IPS DF 6.9 (cell line): ENCODE results near the gene NSMCE3.

Experiments
- DNase-seq: peaks from one replicate; pipeline ENCODE4 v3.0.0-alpha.2; 2013; ENCODE audit warnings: low read depth, low spot score
- H3K27ac ChIP-seq: one replicate; pipeline ENCODE4 v1.5.1; 2013; ENCODE audit warnings: low read length, control low read depth
- H3K27me3 ChIP-seq: 2 replicates; pipeline ENCODE4 v1.6.1; 2013; ENCODE audit warnings: mild to moderate bottlenecking, low read length; ENCODE audit not compliant: control insufficient read depth, insufficient read depth
- H3K36me3 ChIP-seq: 2 replicates; pipeline ENCODE4 v1.6.1; 2013; ENCODE audit warnings: low read length; ENCODE audit not compliant: control insufficient read depth, insufficient read depth
- H3K4me1 ChIP-seq: 2 replicates; pipeline ENCODE4 v1.6.1; 2013; ENCODE audit warnings: low read length; ENCODE audit not compliant: control insufficient read depth, insufficient read depth
- H3K4me3 ChIP-seq: 2 replicates; pipeline ENCODE4 v1.5.1; 2013; ENCODE audit warnings: mild to moderate bottlenecking, low read length
- H3K9me3 ChIP-seq: 2 replicates; pipeline ENCODE4 v1.6.1; 2013; ENCODE audit warnings: low read length, inconsistent platforms; ENCODE audit not compliant: control insufficient read depth, insufficient read depth
- WGBS: extraction: QIAGEN DNeasy Blood & Tissue Kit; methylation state at CpG from one replicate; pipeline ENCODE4 v1.1.7; 2013; ENCODE audit warnings: mixed read lengths, missing lambda C conversion rate; ENCODE audit not compliant: insufficient read length, insufficient coverage; 5-methylcytosine and 5-hydroxymethylcytosine counted together

The NSMCE3 gene

DNA sequence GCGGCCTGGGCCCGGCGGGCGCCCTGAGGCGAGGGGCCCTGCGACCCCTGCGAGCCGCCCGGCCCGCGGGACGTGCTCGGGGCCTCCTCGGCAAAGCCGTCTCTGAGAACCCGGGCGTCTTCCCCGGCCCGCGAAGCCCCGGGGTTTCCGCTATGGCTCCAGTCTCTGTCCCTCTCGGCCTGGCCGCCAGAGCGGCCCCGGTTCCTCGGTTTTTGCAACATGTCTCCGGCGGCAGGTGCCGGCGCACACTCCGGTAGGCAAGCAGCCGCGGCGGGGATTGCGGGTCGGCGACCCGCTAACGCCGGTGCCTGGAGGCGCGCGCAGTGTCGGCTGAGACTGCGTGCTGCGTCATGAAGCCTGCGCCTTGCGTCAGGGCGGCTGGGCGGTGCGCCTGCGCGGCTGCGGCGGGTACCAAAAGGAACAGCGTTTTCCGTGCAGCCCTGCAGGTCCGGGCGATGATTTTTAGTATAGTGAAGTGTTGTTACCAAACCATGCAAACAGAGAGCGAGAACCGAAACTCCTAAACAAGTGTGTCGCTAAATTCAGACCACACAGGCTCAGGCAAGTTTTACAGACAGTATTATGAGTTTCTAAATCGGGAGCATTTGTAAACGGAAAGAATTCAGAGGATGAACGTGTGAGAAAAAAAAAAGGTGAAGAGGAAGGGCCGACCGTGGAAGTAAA is at the start of gene NSMCE3:
Gene NSMCE3, minus strand, starts transcription at position 338 of the 684 bp plus-strand sequence. Its CDS starts 117 bp downstream, at position 221.
- no peaks in the 10 kb centered on the region; the same call in 1 of the 2 replicates for H3K4me1 ChIP-seq
- H3K27me3 ChIP-seq = no peaks in the 10 kb centered on the region
- no peak within 1 kb of the TSS for H3K27ac ChIP-seq
- no peaks in the 10 kb centered on the region for H3K36me3 ChIP-seq
- peak; percentile 67 for DNase-seq
- H3K4me3 ChIP-seq = peak within 1 kb of the TSS; percentile 80
- no CpG with 5 or more reads among the region's 68 CpGs for WGBS
- no peaks in the 10 kb centered on the region for H3K9me3 ChIP-seq

DNA sequence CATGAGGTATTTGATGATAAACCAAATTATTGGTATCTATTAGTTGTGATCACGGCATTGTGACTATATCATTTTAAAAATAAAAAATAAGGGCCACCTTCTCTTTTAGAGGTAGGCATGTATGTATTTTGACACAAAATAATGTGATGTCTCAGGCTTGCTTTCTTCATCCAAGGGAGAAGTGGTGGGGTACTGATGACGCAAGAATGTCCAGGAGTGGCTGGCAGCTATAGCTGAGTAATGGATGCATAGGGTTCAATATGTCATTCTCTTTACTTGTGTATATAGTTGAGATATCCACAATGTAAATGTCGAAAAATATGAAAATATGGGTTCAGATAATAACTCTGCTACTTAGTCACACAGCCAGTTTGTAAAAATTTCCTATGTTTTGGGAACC is 46.8 kb upstream of the NSMCE3 start:
- H3K4me3 ChIP-seq = no peak overlapping the region
- no peak overlapping the region for H3K27ac ChIP-seq
- H3K9me3 ChIP-seq = no peaks in the 10 kb centered on the region
- WGBS = no CpG with 5 or more reads among the region's 3 CpGs
- H3K4me1 ChIP-seq = peaks cover 3% of the 10 kb centered on the region; the same call in 1 of the 2 replicates
- H3K36me3 ChIP-seq = no peaks in the 10 kb centered on the region
- DNase-seq = no peak
- H3K27me3 ChIP-seq = no peaks in the 10 kb centered on the region

DNA sequence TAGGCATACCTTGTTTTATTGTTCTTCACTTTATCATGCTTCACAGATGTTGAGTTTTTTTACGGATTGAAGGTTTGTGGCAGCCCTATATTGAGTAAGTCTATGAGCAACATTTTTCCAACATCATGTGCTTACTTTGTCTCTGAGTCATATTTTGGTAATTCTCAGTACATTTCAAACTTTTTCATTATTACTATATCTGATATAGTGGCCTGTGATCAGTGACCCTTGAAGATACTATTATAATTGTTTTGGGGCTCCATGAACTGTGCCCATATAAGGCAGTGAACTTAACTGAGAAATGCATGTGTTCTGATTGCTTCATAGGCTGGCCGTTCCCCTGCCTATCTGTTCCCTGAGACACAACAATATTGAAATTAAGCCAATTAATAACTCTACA is 42.8 kb upstream of the NSMCE3 start:
- H3K27ac ChIP-seq = no peak overlapping the region
- H3K9me3 ChIP-seq = no peaks in the 10 kb centered on the region
- H3K4me1 ChIP-seq = no peaks in the 10 kb centered on the region
- no peak overlapping the region for H3K4me3 ChIP-seq
- DNase-seq = no peak
- no peaks in the 10 kb centered on the region for H3K27me3 ChIP-seq
- H3K36me3 ChIP-seq = no peaks in the 10 kb centered on the region
- no CpG with 5 or more reads among the region's 2 CpGs for WGBS

DNA sequence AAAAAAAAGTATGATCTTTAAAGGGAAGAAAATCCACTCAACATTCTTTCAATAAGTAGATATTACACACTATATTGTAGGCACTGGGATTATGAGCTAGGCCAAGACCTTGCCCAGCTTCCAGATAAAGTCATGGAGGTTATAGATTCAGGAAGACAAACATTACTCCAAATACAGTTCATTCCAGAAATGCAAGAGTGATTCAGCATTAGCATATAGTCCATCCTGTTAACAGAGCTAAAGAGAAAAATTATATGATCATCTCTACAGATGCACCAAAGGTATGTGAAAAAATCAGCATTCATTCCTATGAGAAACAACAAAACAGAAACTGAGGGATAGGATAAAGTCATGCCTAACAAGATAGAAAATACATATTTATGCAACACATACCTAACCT is 42.1 kb upstream of the NSMCE3 start:
- H3K9me3 ChIP-seq = no peaks in the 10 kb centered on the region
- no peaks in the 10 kb centered on the region for H3K27me3 ChIP-seq
- no peak overlapping the region for H3K4me3 ChIP-seq
- no peak for DNase-seq
- no peaks in the 10 kb centered on the region for H3K36me3 ChIP-seq
- H3K27ac ChIP-seq = no peak overlapping the region
- H3K4me1 ChIP-seq = no peaks in the 10 kb centered on the region

DNA sequence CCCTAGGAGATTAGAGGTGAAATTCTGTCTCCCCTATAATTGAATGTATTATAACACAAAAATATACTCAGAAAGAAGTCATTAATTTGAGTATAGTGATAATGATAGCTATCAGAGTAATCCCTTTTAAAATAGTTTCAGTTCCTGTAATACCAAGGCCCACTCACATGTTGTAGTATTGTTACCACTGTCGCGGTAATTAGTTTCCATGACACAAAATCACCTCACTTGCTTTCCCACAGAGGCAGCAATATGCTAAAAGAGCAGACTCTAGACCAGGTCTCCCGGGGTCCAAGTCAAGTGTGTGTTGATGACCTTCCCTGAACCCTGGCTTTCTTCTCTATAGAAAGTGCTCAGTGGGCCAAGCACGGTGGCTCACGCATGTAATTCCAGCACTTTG is 39.5 kb upstream of the NSMCE3 start:
- H3K27me3 ChIP-seq = no peaks in the 10 kb centered on the region
- no CpG with 5 or more reads among the region's 5 CpGs for WGBS
- no peak overlapping the region for H3K4me3 ChIP-seq
- H3K36me3 ChIP-seq = no peaks in the 10 kb centered on the region
- H3K27ac ChIP-seq = no peak overlapping the region
- no peak for DNase-seq
- H3K9me3 ChIP-seq = no peaks in the 10 kb centered on the region
- H3K4me1 ChIP-seq = no peaks in the 10 kb centered on the region

DNA sequence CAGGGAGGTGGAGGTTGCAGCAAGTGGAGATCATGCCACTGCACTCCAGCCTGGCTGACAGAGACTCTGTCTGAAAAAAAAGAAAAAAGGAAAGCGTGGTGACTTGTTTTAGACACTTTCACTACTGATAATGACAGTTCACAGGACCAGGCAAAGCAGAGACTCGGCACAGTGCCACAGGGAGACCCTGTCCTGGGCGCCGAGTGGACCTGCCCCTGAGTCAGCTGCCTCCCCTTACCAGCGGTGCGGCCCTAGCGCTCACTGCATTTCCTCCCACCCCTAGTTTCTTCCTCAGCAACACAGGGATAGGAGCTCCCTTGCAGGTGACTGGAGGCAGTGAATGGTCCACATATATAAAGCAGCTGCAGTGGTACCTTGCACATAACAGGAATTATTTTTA is 38.7 kb upstream of the NSMCE3 start:
- H3K9me3 ChIP-seq = no peaks in the 10 kb centered on the region
- H3K27ac ChIP-seq = no peak overlapping the region
- H3K27me3 ChIP-seq = no peaks in the 10 kb centered on the region
- DNase-seq = no peak
- no peaks in the 10 kb centered on the region for H3K4me1 ChIP-seq
- no peaks in the 10 kb centered on the region for H3K36me3 ChIP-seq
- no CpG with 5 or more reads among the region's 7 CpGs for WGBS
- H3K4me3 ChIP-seq = no peak overlapping the region

DNA sequence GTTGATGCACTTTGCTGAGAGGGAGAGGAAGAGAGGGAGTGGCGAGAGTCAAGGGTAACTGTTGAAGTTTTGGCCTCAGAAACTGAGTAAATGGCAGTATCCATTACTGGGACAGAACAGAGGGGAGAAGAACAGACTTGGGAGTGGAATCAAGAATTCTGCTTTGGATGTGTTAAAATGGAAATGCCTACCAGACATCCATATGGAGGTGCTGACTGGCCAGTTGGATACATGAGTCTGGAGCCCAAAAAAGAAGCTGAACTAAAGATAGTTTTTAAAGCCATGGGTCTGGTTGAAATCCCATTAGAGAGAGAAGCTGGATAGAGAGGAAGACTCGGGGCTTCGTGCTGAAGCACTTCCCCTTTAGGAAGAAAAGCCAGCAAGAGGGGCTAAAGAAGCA is 35.9 kb upstream of the NSMCE3 start:
- Histone ChIP-seq H3K27ac (no peak overlapping the region), H3K27me3 (no peaks in the 10 kb centered on the region), H3K9me3 (no peaks in the 10 kb centered on the region), H3K4me1 (no peaks in the 10 kb centered on the region), H3K36me3 (no peaks in the 10 kb centered on the region), H3K4me3 (no peak overlapping the region)
- DNase-seq = no peak
- no CpG with 5 or more reads among the region's 3 CpGs for WGBS

DNA sequence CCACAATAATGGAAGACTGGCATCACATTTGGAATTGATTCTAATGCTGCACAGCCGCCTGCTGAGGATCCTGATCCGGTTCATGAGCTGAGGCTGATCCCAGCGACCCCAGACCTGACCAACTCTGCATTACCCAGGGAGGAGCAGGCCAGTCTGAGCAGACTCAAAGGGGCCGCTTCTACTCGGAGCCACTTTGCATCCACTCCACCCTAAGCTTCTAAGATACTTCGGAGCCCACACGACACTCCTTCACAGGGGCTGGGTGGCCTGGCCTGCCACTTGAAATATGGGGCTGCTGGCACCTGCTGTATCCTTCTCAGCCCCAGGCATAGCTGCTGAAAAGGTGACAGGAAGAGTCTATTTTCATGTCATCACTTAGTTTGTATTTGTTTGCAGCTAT is 33.2 kb upstream of the NSMCE3 start:
- no peaks in the 10 kb centered on the region for H3K4me1 ChIP-seq
- H3K9me3 ChIP-seq = no peaks in the 10 kb centered on the region
- no peaks in the 10 kb centered on the region for H3K27me3 ChIP-seq
- H3K27ac ChIP-seq = no peak overlapping the region
- H3K36me3 ChIP-seq = no peaks in the 10 kb centered on the region
- no CpG with 5 or more reads among the region's 7 CpGs for WGBS
- H3K4me3 ChIP-seq = no peak overlapping the region
- DNase-seq = no peak

DNA sequence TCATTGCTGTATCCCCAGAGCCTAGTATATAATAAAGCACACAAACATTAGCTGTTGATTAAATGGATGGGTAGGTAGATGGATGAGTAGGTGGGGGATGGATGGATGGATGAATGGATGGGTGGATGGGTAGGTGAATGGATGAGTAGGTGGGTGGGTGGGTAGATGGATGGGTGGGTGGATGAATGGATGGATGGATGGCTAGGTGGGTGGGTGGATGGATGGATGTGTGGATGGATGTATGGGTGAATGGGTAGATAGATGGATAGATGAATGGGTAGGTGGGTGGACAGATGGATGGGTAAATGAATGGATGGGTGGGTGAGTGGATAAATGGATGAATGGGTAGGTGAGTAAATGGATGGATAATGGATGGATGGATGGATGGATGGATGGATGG is 30.2 kb upstream of the NSMCE3 start:
- Histone ChIP-seq H3K27ac (no peak overlapping the region), H3K4me3 (no peak overlapping the region), H3K36me3 (no peaks in the 10 kb centered on the region), H3K27me3 (no peaks in the 10 kb centered on the region), H3K4me1 (no peaks in the 10 kb centered on the region), H3K9me3 (no peaks in the 10 kb centered on the region)
- no peak for DNase-seq

DNA sequence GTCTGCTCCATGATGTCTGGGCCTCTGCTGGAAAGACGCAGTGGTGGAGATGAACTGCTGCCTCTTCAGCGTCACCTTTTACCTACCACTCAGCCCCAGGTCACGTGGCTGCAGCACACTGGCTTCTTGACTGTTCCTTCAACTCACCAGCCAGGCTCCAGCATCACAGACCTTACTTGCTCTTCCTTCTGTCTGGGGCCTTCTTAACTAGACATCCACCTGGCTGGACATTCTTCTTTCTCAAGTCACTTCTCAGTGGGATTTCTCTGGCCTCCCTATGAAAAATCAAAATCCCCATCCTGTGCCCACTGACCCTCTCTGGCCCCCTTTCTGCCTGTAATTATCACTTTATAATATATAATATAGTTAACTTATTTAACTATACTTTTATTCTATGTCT is 29.7 kb upstream of the NSMCE3 start:
- Histone ChIP-seq H3K27me3 (no peaks in the 10 kb centered on the region), H3K4me3 (no peak overlapping the region), H3K36me3 (no peaks in the 10 kb centered on the region), H3K4me1 (no peaks in the 10 kb centered on the region), H3K27ac (no peak overlapping the region), H3K9me3 (no peaks in the 10 kb centered on the region)
- no CpG with 5 or more reads among the region's 3 CpGs for WGBS
- DNase-seq = no peak

DNA sequence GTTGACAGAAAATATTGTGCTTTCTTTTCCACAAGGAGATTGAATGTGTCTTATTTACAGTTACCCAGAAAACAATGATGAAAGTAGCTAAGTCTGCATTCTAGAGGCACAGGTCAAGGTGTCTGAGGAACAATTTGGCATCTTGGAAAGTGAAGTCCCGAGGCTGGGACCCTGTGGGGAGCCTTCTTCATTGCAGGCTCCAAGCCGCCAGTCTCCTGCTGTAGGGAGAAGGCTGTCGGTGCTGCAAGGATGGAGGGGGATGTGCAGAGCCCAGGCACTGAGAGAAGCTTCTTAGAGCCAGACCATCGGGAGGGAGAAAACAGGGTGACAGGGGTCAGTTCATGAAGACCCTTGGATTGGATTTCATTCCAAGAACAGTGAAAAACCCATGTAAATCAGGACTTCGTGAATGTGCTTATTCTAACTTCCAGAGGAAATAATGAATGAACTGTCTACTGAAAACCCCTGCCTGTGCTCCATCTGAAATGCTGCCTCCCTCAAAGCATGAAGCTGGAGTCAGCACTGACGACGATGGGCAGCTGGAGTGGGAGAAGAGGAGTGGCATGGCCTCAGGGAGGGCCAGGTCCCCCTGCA is 25.2 kb upstream of the NSMCE3 start:
- WGBS = no CpG with 5 or more reads among the region's 7 CpGs
- DNase-seq = no peak
- no peak overlapping the region for H3K27ac ChIP-seq

More for the DNA sequence above, 25.2 kb upstream of the NSMCE3 start:
- Histone ChIP-seq H3K27me3 (no peaks in the 10 kb centered on the region), H3K4me1 (no peaks in the 10 kb centered on the region), H3K36me3 (no peaks in the 10 kb centered on the region), H3K9me3 (no peaks in the 10 kb centered on the region), H3K4me3 (no peak overlapping the region)
